Breast epithelium (tissue), 4 donors: Measurements from ENCODE around the gene PLCH1. TPM values are rescaled to one million over a fixed set of nuclear protein-coding genes. Genes with fewer than 3 reads are reported as not detected.

Source experiments
- DNase-seq, 2 donors: peaks; one replicate each; pipeline ENCODE4 v3.0.0-alpha.2; 2019; ENCODE audit warnings: low spot score in 2 of 2
- H3K27ac ChIP-seq, 2 donors: fragments of 200-600 bp; sonication (generic) in 1 of 2; one replicate each; pipeline ENCODE4 v1.5.1; 2016 to 2019; ENCODE audit warnings: mild to moderate bottlenecking in 1 of 2
- H3K27me3 ChIP-seq, 2 donors: fragments of 200-600 bp; sonication (generic) in 1 of 2; one replicate each; pipeline versions ENCODE4 v1.5.1 to v1.6.0; 2017 to 2019; ENCODE audit warnings: control low read depth in 1 of 2, mild to moderate bottlenecking in 1 of 2
- H3K36me3 ChIP-seq: fragments of 200-600 bp; one replicate; pipeline ENCODE4 v1.5.1; 2019
- H3K4me1 ChIP-seq, 2 donors: fragments of 200-600 bp; sonication (generic); one replicate each; pipeline ENCODE4 v1.5.1; 2016 to 2019; ENCODE audit warnings: control low read depth in 1 of 2
- H3K4me3 ChIP-seq, 3 donors: fragments of 200-600 bp; sonication (generic); 1 replicate in 2 of 3; 2 replicates in 1 of 3; pipeline ENCODE4 v1.5.1; 2016 to 2019; ENCODE audit warnings: mild to moderate bottlenecking in 3 of 3, moderate library complexity in 2 of 3
- H3K9me3 ChIP-seq, 2 donors: fragments of 200-600 bp; sonication (generic) in 1 of 2; one replicate each; pipeline ENCODE4 v1.5.1; 2016 to 2019; ENCODE audit warnings: control low read depth in 1 of 2
- CTCF ChIP-seq, 3 donors: fragments of 450-650 bp; IDR thresholded peaks; one replicate each; pipeline ENCODE4 v1.5.1; 2016 to 2017; ENCODE audit warnings: antibody characterized with exemption in 3 of 3, mild to moderate bottlenecking in 3 of 3, moderate library complexity in 3 of 3
- POLR2A ChIP-seq: fragments of 450-650 bp; IDR thresholded peaks from one replicate; pipeline ENCODE4 v1.6.1; 2016; ENCODE audit warnings: antibody characterized with exemption, mild to moderate bottlenecking, moderate library complexity
- POLR2AphosphoS5 ChIP-seq, 3 donors: sonication (generic); formaldehyde crosslinking; IDR thresholded peaks; one replicate each; pipeline ENCODE4 v1.6.1; 2017; ENCODE audit warnings: antibody characterized with exemption in 3 of 3
- intact Hi-C: fragments of 100-400 bp; cut with DNase I; formaldehyde crosslinking; loops from one replicate; pipeline ENCODE4 v1.15.1; 2023; ENCODE audit warnings: low total_unique reads
- total RNA-seq, 3 donors: library from RNA; depleted of rRNA; stranded (reverse); fragments of >200 nt; gene quantifications; one replicate each; pipeline ENCODE4 v1.1.0, GENCODE V29; 2016

Gene PLCH1
- total RNA-seq, 3 donors from 2014 or later, result 2.0 to 3.4 TPM; not detected in 1

GRCh38 chr3:155512867-155513261, 232.0 kb downstream of the PLCH1 start:
- intact Hi-C loops, result no loop called here
- no peak for DNase-seq

GRCh38 chr3:155512175-155512866, 232.6 kb downstream of the PLCH1 start:
- no peaks in the 10 kb centered on the region for H3K9me3 ChIP-seq
- H3K27ac ChIP-seq, result no peak overlapping the region
- H3K4me3 ChIP-seq, result no peak overlapping the region
- no peaks in the 10 kb centered on the region for H3K36me3 ChIP-seq
- TF ChIP-seq POLR2AphosphoS5 (IDR thresholded peaks at IDR 0.05) (no peak), POLR2A (no peak)
- intact Hi-C loops, result no loop called here
- H3K4me1 ChIP-seq, result no peaks in the 10 kb centered on the region
- DNase-seq, result no peak
- no peaks in the 10 kb centered on the region for H3K27me3 ChIP-seq

More at GRCh38 chr3:155512867-155513261, 232.0 kb downstream of the PLCH1 start:
- Histone ChIP-seq H3K4me1 (no peaks in the 10 kb centered on the region), H3K9me3 (no peaks in the 10 kb centered on the region), H3K36me3 (no peaks in the 10 kb centered on the region), H3K4me3 (no peak overlapping the region), H3K27me3 (no peaks in the 10 kb centered on the region), H3K27ac (peak overlapping the region in 1 of 2 donors; percentile 29)
- no peak for TF ChIP-seq POLR2AphosphoS5 (IDR thresholded peaks at IDR 0.05)
- no peak for TF ChIP-seq CTCF (IDR thresholded peaks at IDR 0.05)
- no peak for TF ChIP-seq POLR2A

GRCh38 chr3:155504682-155505081, 240.2 kb downstream of the PLCH1 start:
- TF ChIP-seq POLR2AphosphoS5 (IDR thresholded peaks at IDR 0.05) (no peak), POLR2A (no peak), CTCF (IDR thresholded peaks at IDR 0.05) (no peak)
- Histone ChIP-seq H3K4me3 (no peak overlapping the region), H3K36me3 (no peaks in the 10 kb centered on the region), H3K9me3 (no peaks in the 10 kb centered on the region), H3K27me3 (no peaks in the 10 kb centered on the region), H3K4me1 (no peaks in the 10 kb centered on the region), H3K27ac (no peak overlapping the region)
- no peak for DNase-seq
- intact Hi-C loops, result no loop called here

- Histone ChIP-seq H3K36me3 (no peaks in the 10 kb centered on the region), H3K4me3 (no peak overlapping the region), H3K27me3 (no peaks in the 10 kb centered on the region), H3K4me1 (no peaks in the 10 kb centered on the region), H3K9me3 (no peaks in the 10 kb centered on the region), H3K27ac (no peak overlapping the region)
- DNase-seq, result no peak
- intact Hi-C loops, result no loop called here
- TF ChIP-seq POLR2A (no peak), CTCF (IDR thresholded peaks at IDR 0.05) (no peak), POLR2AphosphoS5 (IDR thresholded peaks at IDR 0.05) (no peak)
These were observed 242.2 kb downstream of the PLCH1 start for GRCh38 chr3:155502630-155503029.

- H3K27me3 ChIP-seq, result no peaks in the 10 kb centered on the region
- no peak for DNase-seq
- H3K27ac ChIP-seq, result no peak overlapping the region
- TF ChIP-seq CTCF (IDR thresholded peaks at IDR 0.05), result no peak
- no peak for TF ChIP-seq POLR2A
- no peak for TF ChIP-seq POLR2AphosphoS5 (IDR thresholded peaks at IDR 0.05)
- no peaks in the 10 kb centered on the region for H3K9me3 ChIP-seq
- no peak overlapping the region for H3K4me3 ChIP-seq
- intact Hi-C loops, result loop anchor here (2.0 kb wide), 1 partner anchor 14 kb away; no protein-coding TSS in a partner anchor
- H3K36me3 ChIP-seq, result no peaks in the 10 kb centered on the region
- H3K4me1 ChIP-seq, result no peaks in the 10 kb centered on the region
These were observed 244.6 kb downstream of the PLCH1 start for GRCh38 chr3:155500194-155500818.
